SK-N-SH (cell line): ENCODE measurements around the gene CCL7. TPM values are rescaled to one million over a fixed set of nuclear protein-coding genes. Genes with fewer than 3 reads are reported as not detected.

Experiments used
- CTCF ChIA-PET: fragments of 300-600, 350-600 bp; formaldehyde crosslinking; extraction: SDS; loops from one replicate; lab custom pipeline; 2021; lab: Yijun Ruan, JAX
- POLR2A ChIA-PET: fragments of 350-600 bp; sonication (Branson Sonifier 250); formaldehyde crosslinking; extraction: SDS; loops from one replicate; lab custom pipeline; 2020; ENCODE audit warnings: antibody characterized with exemption, inconsistent platforms; lab: Yijun Ruan, JAX
- DNase-seq: peaks from one replicate; pipeline ENCODE4 v3.0.0; 2012
- H2AFZ ChIP-seq: fragments of 200-600 bp; sonication (generic); 2 replicates; pipeline ENCODE4 v1.8.1; 2016; ENCODE audit warnings: antibody characterized with exemption, mild to moderate bottlenecking, low read depth
- H3F3A ChIP-seq: fragments of 200-600 bp; sonication (generic); replicated peaks from 2 replicates; pipeline ENCODE3; 2016; ENCODE audit warnings: antibody characterized with exemption, mild to moderate bottlenecking; ENCODE audit not compliant: insufficient read depth
- H3K27ac ChIP-seq, 2 experiments: fragments of 200-500 bp in 1 of 2; fragments of 200-600 bp in 1 of 2; sonication (Bioruptor generic) in 1 of 2; sonication (generic), shearing (Covaris generic) in 1 of 2; 2 replicates each; pipeline versions ENCODE4 v1.5.1 to v1.6.1; 2014 to 2016; ENCODE audit warnings: low read depth in 2 of 2, inconsistent platforms in 1 of 2, low read length in 1 of 2, mild to moderate bottlenecking in 1 of 2, mixed read lengths in 1 of 2
- H3K27me3 ChIP-seq: fragments of 200-600 bp; sonication (generic), shearing (Covaris generic); 2 replicates; pipeline ENCODE4 v1.6.1; 2016; ENCODE audit warnings: mixed run types; ENCODE audit not compliant: insufficient read depth
- H3K36me3 ChIP-seq, 2 experiments: fragments of 200-500 bp in 1 of 2; fragments of 200-600 bp in 1 of 2; sonication (Bioruptor generic) in 1 of 2; sonication (generic) in 1 of 2; replicated peaks in 1 of 2; 2 replicates each; pipeline versions ENCODE3 to v1.5.1; 2014 to 2016; ENCODE audit warnings: low read length in 1 of 2, mild to moderate bottlenecking in 1 of 2; ENCODE audit not compliant: insufficient read depth in 2 of 2, control insufficient read depth in 1 of 2
- H3K4me1 ChIP-seq, 2 experiments: fragments of 200-500 bp in 1 of 2; fragments of 200-600 bp in 1 of 2; sonication (Bioruptor generic) in 1 of 2; sonication (generic), shearing (Covaris generic) in 1 of 2; 2 replicates each; pipeline versions ENCODE4 v1.5.1 to v1.6.1; 2014 to 2016; ENCODE audit warnings: low read depth in 1 of 2, low read length in 1 of 2, mixed run types in 1 of 2; ENCODE audit not compliant: insufficient read depth in 2 of 2, control insufficient read depth in 1 of 2
- H3K4me2 ChIP-seq: fragments of 200-600 bp; sonication (generic), shearing (Covaris generic); 2 replicates; pipeline ENCODE4 v1.6.1; 2017; ENCODE audit warnings: mixed run types
- H3K4me3 ChIP-seq, 2 experiments: fragments of 200-500 bp in 1 of 2; fragments of 200-600 bp in 1 of 2; sonication (Bioruptor generic) in 1 of 2; sonication (generic), shearing (Covaris generic) in 1 of 2; 2 replicates each; pipeline versions ENCODE4 v1.5.1 to v1.8.1; 2014 to 2016; ENCODE audit warnings: low read depth in 2 of 2, inconsistent platforms in 1 of 2, low read length in 1 of 2, mild to moderate bottlenecking in 1 of 2, mixed read lengths in 1 of 2, moderate library complexity in 1 of 2
- H3K79me2 ChIP-seq: fragments of 200-600 bp; sonication (generic); 2 replicates; pipeline ENCODE4 v1.8.1; 2017; ENCODE audit warnings: mild to moderate bottlenecking; ENCODE audit not compliant: insufficient read depth
- H3K9ac ChIP-seq: fragments of 200-600 bp; sonication (generic); 2 replicates; pipeline ENCODE4 v1.6.1; 2017; ENCODE audit warnings: mixed run types
- H3K9me2 ChIP-seq: fragments of 200-600 bp; sonication (generic); 2 replicates; pipeline ENCODE4 v1.6.1; 2017; ENCODE audit warnings: mixed run types
- H3K9me3 ChIP-seq: fragments of 200-600 bp; sonication (generic); 2 replicates; pipeline ENCODE4 v1.6.1; 2017; ENCODE audit warnings: mixed run types, mild to moderate bottlenecking, moderate library complexity
- H4K20me1 ChIP-seq: fragments of 200-600 bp; sonication (generic); 2 replicates; pipeline ENCODE4 v1.6.1; 2017; ENCODE audit warnings: mild to moderate bottlenecking, mixed run types; ENCODE audit not compliant: insufficient read depth
- CTCF ChIP-seq: fragments of 200-600 bp; sonication (generic); IDR thresholded peaks from 2 replicates; pipeline ENCODE4 v1.6.1; 2017; ENCODE audit warnings: antibody characterized with exemption, mild to moderate bottlenecking, moderate library complexity
- ELF1 ChIP-seq: IDR thresholded peaks from 2 replicates; pipeline ENCODE4 v1.4.0; 2012
- FOSL2 ChIP-seq: IDR thresholded peaks from 2 replicates; pipeline ENCODE4 v1.4.0; 2012; ENCODE audit warnings: low read depth, mild to moderate bottlenecking, moderate library complexity, borderline replicate concordance
- FOXM1 ChIP-seq: IDR thresholded peaks from 2 replicates; pipeline ENCODE4 v1.4.0; 2012; ENCODE audit warnings: low read depth, mild to moderate bottlenecking
- MEF2A ChIP-seq: IDR thresholded peaks from 2 replicates; pipeline ENCODE4 v1.4.0; 2012; ENCODE audit warnings: low read depth, borderline replicate concordance
- MXI1 ChIP-seq: IDR thresholded peaks from 2 replicates; pipeline ENCODE4 v1.6.1; 2012; ENCODE audit warnings: mild to moderate bottlenecking, low read depth, low read length, improper control_type of control experiment
- RAD21 ChIP-seq: IDR thresholded peaks from 2 replicates; pipeline ENCODE4 v1.6.1; 2012; ENCODE audit warnings: mild to moderate bottlenecking, low read length
- SIN3A ChIP-seq: IDR thresholded peaks from 2 replicates; pipeline ENCODE4 v1.6.1; 2012; ENCODE audit warnings: low read depth, mild to moderate bottlenecking, low read length, moderate library complexity, borderline replicate concordance
- TEAD4 ChIP-seq: IDR thresholded peaks from 2 replicates; pipeline ENCODE4 v1.4.0; 2012; ENCODE audit warnings: mild to moderate bottlenecking, borderline replicate concordance; ENCODE audit not compliant: insufficient read depth
- USF2 ChIP-seq: fragments of 150-350 bp; IDR thresholded peaks from 2 replicates; pipeline ENCODE4 v1.6.1; 2017; ENCODE audit warnings: antibody characterized with exemption, low read length, low read depth, borderline replicate concordance
- ZBTB33 ChIP-seq: IDR thresholded peaks from 2 replicates; pipeline ENCODE4 v1.4.0; 2012; ENCODE audit warnings: low read depth, borderline replicate concordance
- polyA plus RNA-seq, 3 experiments: library from polyadenylated mRNA; depleted of rRNA; stranded (reverse); fragments of >200 nt; gene quantifications; 2 replicates each; pipeline ENCODE4 v1.2.3, GENCODE V29; 2012
- TF ChIP-seq, protein P1 (sequence below): IDR thresholded peaks from 2 replicates; pipeline ENCODE4 v1.4.0; 2012; ENCODE audit warnings: low read depth, borderline replicate concordance
- TF ChIP-seq, protein P2 (sequence below): IDR thresholded peaks from 2 replicates; pipeline ENCODE4; 2012
- TF ChIP-seq, protein P3 (sequence below): IDR thresholded peaks from 2 replicates; pipeline ENCODE4 v1.4.0; 2012; ENCODE audit warnings: low read depth

Gene CCL7
- polyA plus RNA-seq, 1 of the 3 experiments (the other 2 are of a cell fraction): 0.72 TPM

DNA sequence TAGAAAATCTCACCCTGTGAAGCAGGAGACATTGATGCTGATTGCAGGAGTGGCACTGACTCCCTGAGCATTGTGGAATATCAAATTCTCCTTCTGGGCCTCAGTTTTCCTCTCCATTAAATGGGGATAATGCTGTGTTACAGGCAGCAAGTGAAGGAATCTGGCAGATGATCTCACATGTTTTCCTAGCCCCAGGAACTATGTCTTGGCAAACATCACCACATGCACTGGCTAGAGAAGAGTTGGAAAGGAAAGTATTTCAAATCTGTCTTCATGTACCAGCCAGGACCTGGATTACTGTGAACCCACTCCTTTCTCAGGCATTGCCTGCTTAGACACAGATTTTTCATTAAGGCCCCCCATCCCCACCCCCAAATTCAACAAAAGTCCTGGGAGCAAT is 35.6 kb downstream of the CCL7 start:
- Histone ChIP-seq H3K4me3 (no peak overlapping the region), H3K4me2 (no peak overlapping the region), H3K36me3 (no peaks in the 10 kb centered on the region), H2AFZ (no peak overlapping the region), H3K9ac (no peak overlapping the region), H3K9me3 (no peaks in the 10 kb centered on the region), H4K20me1 (no peaks in the 10 kb centered on the region), H3K79me2 (no peaks in the 10 kb centered on the region), H3K27ac (no peak overlapping the region), H3K4me1 (peaks cover 0 to 8% of the 10 kb centered on the region in 2 experiments; a peak in 1 of 4 replicates), H3K9me2 (no peaks in the 10 kb centered on the region), H3K27me3 (no peaks in the 10 kb centered on the region), H3F3A (peaks cover 3% of the 10 kb centered on the region)
- DNase-seq: no peak
- TF ChIP-seq MEF2A (no peak), FOXM1 (no peak), ZBTB33 (no peak), CTCF (no peak), FOSL2 (no peak), TEAD4 (no peak), RAD21 (no peak), MXI1 (no peak), ELF1 (no peak), SIN3A (no peak), USF2 (no peak)
- TF ChIP-seq, protein P1, sequence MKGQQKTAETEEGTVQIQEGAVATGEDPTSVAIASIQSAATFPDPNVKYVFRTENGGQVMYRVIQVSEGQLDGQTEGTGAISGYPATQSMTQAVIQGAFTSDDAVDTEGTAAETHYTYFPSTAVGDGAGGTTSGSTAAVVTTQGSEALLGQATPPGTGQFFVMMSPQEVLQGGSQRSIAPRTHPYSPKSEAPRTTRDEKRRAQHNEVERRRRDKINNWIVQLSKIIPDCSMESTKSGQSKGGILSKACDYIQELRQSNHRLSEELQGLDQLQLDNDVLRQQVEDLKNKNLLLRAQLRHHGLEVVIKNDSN: no peak
- TF ChIP-seq, protein P2, sequence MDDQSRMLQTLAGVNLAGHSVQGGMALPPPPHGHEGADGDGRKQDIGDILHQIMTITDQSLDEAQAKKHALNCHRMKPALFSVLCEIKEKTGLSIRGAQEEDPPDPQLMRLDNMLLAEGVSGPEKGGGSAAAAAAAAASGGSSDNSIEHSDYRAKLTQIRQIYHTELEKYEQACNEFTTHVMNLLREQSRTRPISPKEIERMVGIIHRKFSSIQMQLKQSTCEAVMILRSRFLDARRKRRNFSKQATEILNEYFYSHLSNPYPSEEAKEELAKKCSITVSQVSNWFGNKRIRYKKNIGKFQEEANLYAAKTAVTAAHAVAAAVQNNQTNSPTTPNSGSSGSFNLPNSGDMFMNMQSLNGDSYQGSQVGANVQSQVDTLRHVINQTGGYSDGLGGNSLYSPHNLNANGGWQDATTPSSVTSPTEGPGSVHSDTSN: no peak
- TF ChIP-seq, protein P3, sequence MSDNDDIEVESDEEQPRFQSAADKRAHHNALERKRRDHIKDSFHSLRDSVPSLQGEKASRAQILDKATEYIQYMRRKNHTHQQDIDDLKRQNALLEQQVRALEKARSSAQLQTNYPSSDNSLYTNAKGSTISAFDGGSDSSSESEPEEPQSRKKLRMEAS: no peak
- POLR2A ChIA-PET: no interaction called here
- CTCF ChIA-PET: interaction anchor here (0.6 to 3.0 kb wide), 8 partner anchors 21 to 109 kb away, joined by 3 to 17 read pairs (median 4); no protein-coding TSS in a partner anchor
